ENCODE measurements around the gene FHL2.

FHL2 gene

DNA sequence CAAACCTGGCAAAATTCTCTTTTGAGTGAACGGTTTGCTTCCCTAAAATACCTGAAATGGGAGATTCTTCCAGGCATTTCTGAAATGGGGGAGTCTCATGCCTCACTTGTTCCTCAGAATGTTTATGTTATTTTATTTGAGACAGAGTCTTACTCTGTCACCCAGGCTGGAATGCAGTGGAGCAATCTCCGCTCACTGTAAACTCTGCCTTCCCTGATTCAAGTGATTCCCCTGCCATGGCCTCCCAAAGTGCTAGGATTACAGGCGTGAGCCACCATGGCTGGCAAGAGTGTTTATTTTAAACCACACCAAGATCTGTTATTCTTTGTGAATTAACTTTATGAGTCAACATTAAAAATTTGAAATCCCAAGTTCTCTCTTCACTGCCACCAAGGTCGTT lies 6.4 kb upstream of the FHL2 start:
- TF ChIP-seq CTCF (IDR thresholded peaks at IDR 0.05; ENCODE audit: insufficient read depth, low read length, poor library complexity, severe bottlenecking), result no peak
- H3K36me3 ChIP-seq (ENCODE audit: control insufficient read depth, insufficient read depth, low read length), result no peaks in the 10 kb centered on the region
- no peak overlapping the region for H3K4me3 ChIP-seq (replicated peaks; ENCODE audit: low read depth, low read length)
- no peak for DNase-seq (ENCODE audit: extremely low read depth, insufficient read length)
- H3K27me3 ChIP-seq (replicated peaks; ENCODE audit: control insufficient read depth, insufficient read depth, low read length), result peaks cover 3% of the 10 kb centered on the region; the same call in 1 of the 2 replicates

GRCh38 chr2:105404736-105405135 lies 5.9 kb upstream of the FHL2 start:
- DNase-seq (ENCODE audit: extremely low read depth, insufficient read length), result no peak
- H3K4me3 ChIP-seq (replicated peaks; ENCODE audit: low read depth, low read length), result no peak overlapping the region
- H3K36me3 ChIP-seq (ENCODE audit: control insufficient read depth, insufficient read depth, low read length), result no peaks in the 10 kb centered on the region
- peaks cover 1% of the 10 kb centered on the region for H3K27me3 ChIP-seq (replicated peaks; ENCODE audit: control insufficient read depth, insufficient read depth, low read length)
- TF ChIP-seq CTCF (IDR thresholded peaks at IDR 0.05; ENCODE audit: insufficient read depth, low read length, poor library complexity, severe bottlenecking), result no peak

DNA sequence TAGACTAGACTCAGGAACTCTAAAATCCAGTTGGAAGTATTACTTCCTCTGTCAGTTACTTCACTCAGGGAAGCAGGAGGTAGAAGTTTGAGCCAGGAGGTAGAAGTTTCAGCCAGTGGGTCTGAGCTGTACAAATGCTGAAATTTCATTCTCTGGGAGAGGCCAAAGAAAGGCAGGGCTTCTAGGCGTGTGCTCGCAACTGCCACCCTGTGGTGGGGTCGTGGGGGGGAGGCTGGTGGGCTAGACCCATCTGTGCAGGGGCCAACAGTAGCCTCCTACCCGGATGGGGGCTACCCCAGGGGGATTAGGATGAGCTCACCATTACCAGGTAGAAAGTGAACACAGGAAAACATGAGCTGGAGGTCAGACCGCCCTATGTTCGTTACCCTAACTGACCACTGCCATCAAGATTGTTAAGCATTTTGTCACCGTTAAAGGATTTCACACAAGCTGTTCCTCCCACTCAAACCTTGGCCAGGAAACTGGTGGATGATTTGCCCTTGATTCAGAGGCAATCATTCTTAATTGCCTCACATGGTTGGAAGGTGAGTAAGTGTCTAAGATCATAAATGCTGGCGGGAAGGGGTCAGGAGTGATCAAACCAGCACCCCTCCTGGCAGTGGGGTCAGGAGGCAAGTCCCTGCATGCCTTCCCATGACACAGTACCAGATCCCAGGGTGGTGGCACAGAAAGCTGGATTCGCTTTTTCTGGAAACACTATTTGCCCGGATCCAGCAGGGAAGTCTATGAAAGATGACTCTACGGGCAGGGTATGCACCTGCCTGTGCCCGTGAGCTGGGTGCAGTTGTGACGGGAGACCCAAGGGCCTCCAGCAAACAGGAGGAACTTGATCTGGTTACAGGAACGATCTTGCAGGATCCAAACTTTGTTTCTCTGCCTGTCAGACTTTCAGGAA lies 5.2 kb upstream of the FHL2 start:
- DNase-seq (ENCODE audit: extremely low read depth, insufficient read length), result no peak
- no peak overlapping the region for H3K4me3 ChIP-seq (replicated peaks; ENCODE audit: low read depth, low read length)
- peak; percentile 25 for TF ChIP-seq CTCF (IDR thresholded peaks at IDR 0.05; ENCODE audit: insufficient read depth, low read length, poor library complexity, severe bottlenecking)
- no peaks in the 10 kb centered on the region; the same call in none of the 2 replicates for H3K27me3 ChIP-seq (replicated peaks; ENCODE audit: control insufficient read depth, insufficient read depth, low read length)
- no peaks in the 10 kb centered on the region for H3K36me3 ChIP-seq (ENCODE audit: control insufficient read depth, insufficient read depth, low read length)

DNA sequence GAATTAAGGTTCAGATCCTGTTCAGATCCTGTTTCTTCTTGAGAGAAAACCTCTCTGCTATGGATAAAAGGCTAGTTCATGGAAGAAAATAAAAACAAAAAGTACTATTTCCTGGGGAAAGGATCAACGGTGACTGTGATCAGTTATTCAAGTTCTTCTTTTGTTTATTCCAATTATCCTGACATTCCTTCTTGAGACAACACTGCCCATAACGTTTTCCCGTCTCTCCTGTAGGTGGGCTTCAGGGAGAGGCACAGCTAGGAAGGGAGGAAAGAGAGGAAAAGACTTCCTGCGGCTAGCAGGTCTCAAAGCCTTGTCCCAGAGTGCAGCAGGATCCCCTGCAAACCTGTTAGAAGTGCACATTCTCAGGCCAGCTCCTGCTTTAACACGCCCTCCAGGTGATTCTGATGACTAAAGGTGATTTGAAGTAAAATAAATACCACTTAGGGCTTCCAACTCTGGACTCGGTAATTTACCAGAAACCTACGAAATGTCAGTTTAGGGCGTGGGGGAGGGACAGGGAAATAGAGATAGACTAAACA lies 4.5 kb upstream of the FHL2 start:
- no peak for DNase-seq (ENCODE audit: extremely low read depth, insufficient read length)
- no peak for TF ChIP-seq CTCF (IDR thresholded peaks at IDR 0.05; ENCODE audit: insufficient read depth, low read length, poor library complexity, severe bottlenecking)
- no peaks in the 10 kb centered on the region for H3K36me3 ChIP-seq (ENCODE audit: control insufficient read depth, insufficient read depth, low read length)
- H3K27me3 ChIP-seq (replicated peaks; ENCODE audit: control insufficient read depth, insufficient read depth, low read length), result no peaks in the 10 kb centered on the region; the same call in none of the 2 replicates
- H3K4me3 ChIP-seq (replicated peaks; ENCODE audit: low read depth, low read length), result no peak overlapping the region

- DNase-seq (ENCODE audit: extremely low read depth, insufficient read length), result no peak
- no peak overlapping the region for H3K4me3 ChIP-seq (replicated peaks; ENCODE audit: low read depth, low read length)
- H3K27me3 ChIP-seq (replicated peaks; ENCODE audit: control insufficient read depth, insufficient read depth, low read length), result no peaks in the 10 kb centered on the region; the same call in none of the 2 replicates
- no peaks in the 10 kb centered on the region for H3K36me3 ChIP-seq (ENCODE audit: control insufficient read depth, insufficient read depth, low read length)
- TF ChIP-seq CTCF (IDR thresholded peaks at IDR 0.05; ENCODE audit: insufficient read depth, low read length, poor library complexity, severe bottlenecking), result no peak
Observed at GRCh38 chr2:105402809-105403208, 4.0 kb upstream of the FHL2 start.
